ENCODE results near the gene CDON. TPM values are rescaled to one million over a fixed set of nuclear protein-coding genes. Genes with fewer than 3 reads are reported as not detected.

The CDON gene
- total RNA-seq, 1 experiment from 2014 or later = 17.2 TPM

DNA sequence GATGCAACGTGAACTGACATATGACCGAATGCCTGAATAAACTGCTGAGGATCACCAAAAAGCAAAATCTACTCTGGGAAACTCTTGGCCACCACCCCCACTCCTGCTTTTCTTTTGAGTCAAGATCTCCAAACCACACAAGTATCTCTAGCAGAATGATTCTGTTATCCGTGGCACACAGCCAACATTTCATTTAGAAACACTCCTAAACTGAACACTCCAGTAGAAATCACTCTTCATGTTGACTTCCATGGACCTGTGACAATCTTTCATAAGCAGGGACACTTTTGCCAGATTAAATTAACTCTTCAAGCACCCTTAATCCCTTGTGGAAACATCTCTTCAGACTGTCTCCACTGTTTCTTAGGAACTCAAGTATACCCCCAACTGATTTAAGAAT, 72.4 kb downstream of the CDON start:
- Histone ChIP-seq H3T11ph (ENCODE audit: low read length) (no peak overlapping the region), H3K4ac (ENCODE audit: low read depth, low read length) (no peak overlapping the region), H3K14ac (ENCODE audit: insufficient read depth, low read length) (no peak overlapping the region), H2BK5ac (ENCODE audit: insufficient read length, low read length) (no peak overlapping the region), H2BK120ac (ENCODE audit: low read depth, low read length, poor library complexity, severe bottlenecking) (no peak overlapping the region), H3K9ac (ENCODE audit: extremely low read depth, insufficient read length, low read length) (no peak overlapping the region), H2BK15ac (ENCODE audit: low read depth, low read length) (no peak overlapping the region), H3K23me2 (ENCODE audit: insufficient read length, low read depth, low read length, poor library complexity, severe bottlenecking) (no peaks in the 10 kb centered on the region), H3K18ac (ENCODE audit: insufficient read length, low read depth, low read length) (no peak overlapping the region), H2BK20ac (ENCODE audit: low read depth, low read length, poor library complexity, severe bottlenecking) (no peak overlapping the region), H3K27me3 (ENCODE audit: insufficient read depth, low read length) (no peaks in the 10 kb centered on the region), H4K91ac (ENCODE audit: insufficient read length, low read depth, low read length) (no peak overlapping the region), H3K27ac (ENCODE audit: insufficient read length, low read depth, low read length) (no peak overlapping the region), H2AFZ (ENCODE audit: low read length) (no peak overlapping the region), H4K20me1 (ENCODE audit: control insufficient read depth, insufficient read depth, insufficient read length) (no peaks in the 10 kb centered on the region), H3K56ac (ENCODE audit: insufficient read length, low read depth, low read length) (no peak overlapping the region), H3K4me1 (ENCODE audit: insufficient read depth, low read length) (peaks cover 4% of the 10 kb centered on the region; the same call in 1 of the 2 replicates), H2BK12ac (ENCODE audit: insufficient read length, low read depth, low read length) (no peak overlapping the region), H3K4me2 (ENCODE audit: insufficient read depth, insufficient read length, low read length) (no peak overlapping the region), H2AK5ac (ENCODE audit: insufficient read length, low read length) (no peak overlapping the region), H4K8ac (replicated peaks; ENCODE audit: insufficient read length, low read depth, low read length) (no peak overlapping the region), H3K79me2 (ENCODE audit: insufficient read depth, low read length) (no peaks in the 10 kb centered on the region), H3K23ac (ENCODE audit: insufficient read length, low read depth, low read length) (no peak overlapping the region), H3K79me1 (ENCODE audit: insufficient read depth, low read depth, low read length, poor library complexity, severe bottlenecking) (no peaks in the 10 kb centered on the region), H3K9me3 (ENCODE audit: control insufficient read depth, low read depth, low read length) (no peaks in the 10 kb centered on the region), H4K5ac (ENCODE audit: insufficient read length, low read depth, low read length) (no peak overlapping the region)
- no peak for TF ChIP-seq CTCF (conservative IDR thresholded peaks at IDR 0.05)
- H3K27me3 Mint-ChIP-seq (ENCODE audit: low read depth) = no peaks in the 10 kb centered on the region
- DNase-seq = no peak
- H3K9me3 Mint-ChIP-seq = no peaks in the 10 kb centered on the region
- no peak overlapping the region for H3K27ac Mint-ChIP-seq
- WGBS (ENCODE audit: extremely low coverage, insufficient read length, low lambda C conversion rate) = no CpG with 5 or more reads among the region's 3 CpGs
- no peak overlapping the region for H3K4me3 Mint-ChIP-seq
- peaks cover 8% of the 10 kb centered on the region in 2 experiments for H3K4me1 Mint-ChIP-seq
- H3K36me3 Mint-ChIP-seq (ENCODE audit: insufficient read depth in 1 of 3, low read depth in 3 of 3) = peaks cover 4 to 19% (median 18%) of the 10 kb centered on the region in 3 experiments; a peak in 5 of 7 replicates

Measured in H9 (cell line).